Heart left ventricle (tissue), 16 donors: ENCODE data around the gene CBY2. TPM values are rescaled to one million over a fixed set of nuclear protein-coding genes. Genes with fewer than 3 reads are reported as not detected.
"Not testable (repeated sequence)": the region's sequence is repeated elsewhere in the genome, so short reads cannot be mapped to it uniquely, and the experiment has no call there.

Experiments used
- ATAC-seq, 4 donors: fragments of 200-7000 bp; cut with Tn5 transposase; one replicate each; pipeline ENCODE4 v1.9.1; 2020 to 2022; ENCODE audit warnings: moderate library complexity in 4 of 4, mild to moderate bottlenecking in 3 of 4, moderate number of reproducible peaks in 1 of 4
- DNase-seq, 5 donors: peaks; one replicate each; pipeline ENCODE4 v3.0.0-alpha.2; 2020
- H3K27ac ChIP-seq, 12 donors: fragments of 200-600 bp; sonication (generic) in 4 of 12; one replicate each; pipeline versions ENCODE4 v1.5.0 to v1.8.0; 2016 to 2022; ENCODE audit warnings: mild to moderate bottlenecking in 2 of 12
- H3K27me3 ChIP-seq, 9 donors: fragments of 200-600 bp; sonication (generic) in 2 of 9; one replicate each; pipeline versions ENCODE4 v1.5.1 to v1.8.0; 2016 to 2022; ENCODE audit warnings: mild to moderate bottlenecking in 3 of 9
- H3K36me3 ChIP-seq, 9 donors: fragments of 200-600 bp; sonication (generic) in 2 of 9; one replicate each; pipeline versions ENCODE4 v1.5.0 to v1.8.0; 2018 to 2022; ENCODE audit warnings: mild to moderate bottlenecking in 2 of 9
- H3K4me1 ChIP-seq, 12 donors: fragments of 200-600 bp; sonication (generic) in 4 of 12; one replicate each; pipeline versions ENCODE4 v1.5.0 to v1.8.0; 2016 to 2022; ENCODE audit warnings: mild to moderate bottlenecking in 3 of 12
- H3K4me3 ChIP-seq, 12 donors: fragments of 200-600 bp; sonication (generic) in 4 of 12; one replicate each; pipeline versions ENCODE4 v1.5.0 to v1.8.0; 2017 to 2022; ENCODE audit warnings: mild to moderate bottlenecking in 9 of 12, moderate library complexity in 4 of 12
- H3K9me3 ChIP-seq, 12 donors: fragments of 200-600 bp; sonication (generic) in 4 of 12; one replicate each; pipeline versions ENCODE4 v1.5.0 to v1.8.0; 2016 to 2022; ENCODE audit warnings: mild to moderate bottlenecking in 1 of 12
- CTCF ChIP-seq, 12 donors: fragments of 200-600 bp; sonication (generic) in 4 of 12; IDR thresholded peaks; one replicate each; pipeline versions ENCODE4 v1.5.0 to v1.8.0; 2018 to 2022; ENCODE audit warnings: antibody characterized with exemption in 12 of 12, mild to moderate bottlenecking in 5 of 12
- POLR2A ChIP-seq, 2 donors: fragments of 450-650 bp; IDR thresholded peaks; one replicate each; pipeline ENCODE4 v1.6.1; 2017; ENCODE audit warnings: antibody characterized with exemption in 2 of 2, mild to moderate bottlenecking in 2 of 2, moderate library complexity in 2 of 2
- WGBS, 4 donors: extraction: QIAGEN DNeasy Blood & Tissue Kit in 2 of 4; methylation state at CpG; one replicate each; pipeline versions ENCODE4 v1.1.5 to v1.1.7; 2013 to 2018; 5-methylcytosine and 5-hydroxymethylcytosine counted together
- intact Hi-C, 10 donors: fragments of 100-400 bp; cut with DNase I; formaldehyde crosslinking; loops; one replicate each; pipeline versions ENCODE4 v1.11.1 to v1.14.2; 2022
- polyA plus RNA-seq, 2 donors: library from polyadenylated mRNA; stranded (reverse); fragments of 200-250 nt; gene quantifications; one replicate each; pipeline ENCODE4 v1.2.3, GENCODE V29; 2013
- total RNA-seq, 9 donors: library from RNA; depleted of rRNA in 2 of 9; stranded (reverse); fragments of >200 nt in 2 of 9; fragmentation: NEBNext Ultra II Directional in 3 of 9; extraction: Animal tissue kit (Norgen Biotek cat#: 25700) in 3 of 9; gene quantifications; one replicate each; pipeline versions ENCODE4 v1.1.0 to v1.2.4, GENCODE V29; 2016 to 2023
- donor health status: ischemic (EF 13 %, LVEDD 7.1; RV severe dilation, severe dysfunction).
- donor health status: healthy with polysubstance abuse.
- donor health status: DM: no; HTN: yes; CAD: no.
- donor health status: DM: no; HTN: no; CAD: no.
- donor health status: ischemic (EF 25% LVEDD 6.9; RV normal size, moderate dysfunction).
- donor health status: ischemic (EF 25% LVEDD 5.7; RV mildly dilated, moderate dysfunction).
- donor health status: healthy.
- donor health status: DM: yes; HTN: yes; CAD: no.
- donor health status: ischemic (EF 35%, LVEDD 5.7; RV mildly dilated, moderate dysfunction).
- donor health status: nonischemic (EF 11% LVEDD 7.7; RV severe dilation, severe dysfunction).
- donor health status: DM: yes; HTN: yes; CAD: no.
- donor health status: PGD.
- donor health status: ischemic (EF 29% LVEDD 5.4; RV normal size, mild dysfunction).
- donor health status: nonischemic (EF 23%, LVEDD 6.1; RV moderate dilation, normal function).

The CBY2 gene
- total and polyA plus RNA-seq, 11 donors, result not detected

- Histone ChIP-seq H3K4me1 (peaks cover 0 to 11% (median 0%) of the 10 kb centered on the region in 12 donors), H3K4me3 (no peak overlapping the region), H3K9me3 (peaks cover 0 to 11% (median 3%) of the 10 kb centered on the region in 12 donors), H3K27me3 (no peaks in the 10 kb centered on the region), H3K36me3 (no peaks in the 10 kb centered on the region), H3K27ac (no peak overlapping the region)
- no peak for TF ChIP-seq POLR2A (IDR thresholded peaks at IDR 0.05)
- no peak for TF ChIP-seq CTCF (IDR thresholded peaks at IDR 0.05)
- intact Hi-C loops, result no loop called here
- WGBS, 4 donors, result 54 to 77% (median 69%) methylated on average over 1 of the region's 1 CpG
- no peak for DNase-seq
- ATAC-seq, result no peak
Observed at GRCh38 chr13:45752510-45752909, 50.4 kb downstream of the CBY2 start.

GRCh38 chr13:45756498-45756897 is 54.4 kb downstream of the CBY2 start:
- intact Hi-C loops, H3K27ac ChIP-seq, H3K27me3 ChIP-seq, DNase-seq, H3K4me1 ChIP-seq, H3K36me3 ChIP-seq, H3K4me3 ChIP-seq, ATAC-seq: not testable (repeated sequence)
- WGBS, 4 donors, result 82 to 95% (median 93%) methylated on average over 1 of the region's 1 CpG
- H3K9me3 ChIP-seq, result peaks cover 0 to 26% (median 11%) of the 10 kb centered on the region in 12 donors

GRCh38 chr13:45757589-45757988 is 55.5 kb downstream of the CBY2 start:
- H3K36me3 ChIP-seq, H3K4me1 ChIP-seq, H3K27ac ChIP-seq, H3K4me3 ChIP-seq, ATAC-seq, DNase-seq, intact Hi-C loops, H3K27me3 ChIP-seq: not testable (repeated sequence)
- H3K9me3 ChIP-seq, result peaks cover 0 to 26% (median 11%) of the 10 kb centered on the region in 12 donors
- 65 to 78% (median 70%) methylated on average over 3 of the region's 3 CpGs for WGBS, 4 donors

- Histone ChIP-seq H3K27ac (no peak overlapping the region), H3K9me3 (peaks cover 0 to 6% (median 0%) of the 10 kb centered on the region in 12 donors), H3K4me1 (no peaks in the 10 kb centered on the region), H3K4me3 (no peak overlapping the region), H3K36me3 (no peaks in the 10 kb centered on the region), H3K27me3 (peaks cover 0 to 5% (median 0%) of the 10 kb centered on the region in 9 donors)
- DNase-seq, result no peak
- 71 to 89% (median 82%) methylated on average over 4 of the region's 4 CpGs for WGBS, 4 donors
- ATAC-seq, result no peak
- no peak for TF ChIP-seq POLR2A (IDR thresholded peaks at IDR 0.05)
- no peak for TF ChIP-seq CTCF (IDR thresholded peaks at IDR 0.05)
- intact Hi-C loops, result no loop called here
Observed at GRCh38 chr13:45763419-45763818, 61.3 kb downstream of the CBY2 start.

Other genes starting within 250 kb of the CBY2 start
- 10 to 100 TPM; 12.6 to 23.1 (median 15.5) TPM for gene COG3, start 237.4 kb upstream of the CBY2 start, total RNA-seq
- 10 to 100 TPM in 1 of 2 donors, 1 to 10 TPM in 1; 7.7 to 15.2 TPM for gene COG3, start 237.4 kb upstream of the CBY2 start, polyA plus RNA-seq
- gene ERICH6B, start 86.6 kb upstream of the CBY2 start, total RNA-seq, result not detected
- gene ERICH6B, start 86.6 kb upstream of the CBY2 start, polyA plus RNA-seq, result not detected
- gene SIAH3, start 149.4 kb downstream of the CBY2 start, total RNA-seq, result under 1 TPM in 3 of 9 donors, not detected in 6; 0.05 to 0.18 (median 0.07) TPM
- gene SIAH3, start 149.4 kb downstream of the CBY2 start, polyA plus RNA-seq, result not detected